GM18873 (cell line): ENCODE measurements around the gene KDM4F.

Experiments
- ATAC-seq: cut with Tn5 transposase; IDR thresholded peaks from one replicate; pipeline ENCODE4 v1.9.1; 2021; ENCODE audit warnings: mild to moderate bottlenecking, moderate library complexity, moderate number of reproducible peaks; ENCODE audit not compliant: unreplicated experiment, low FRiP score

Gene KDM4F

GRCh38 chr11:95088946-95089619 is 39.9 kb downstream of the KDM4F start:
- ATAC-seq: peak; percentile 43

- peak; percentile 79 for ATAC-seq
Observed at GRCh38 chr11:95089620-95090542, 40.7 kb downstream of the KDM4F start, which contains the start of gene ENDOD1. ENDOD1 (plus strand) TSS chr11:95089846; CDS start chr11:95089928, 82 bp downstream.

- ATAC-seq: no peak
Observed at GRCh38 chr11:95091663-95092180, 42.5 kb downstream of the KDM4F start.

GRCh38 chr11:95092549-95093324 is 43.5 kb downstream of the KDM4F start:
- ATAC-seq: no peak

GRCh38 chr11:95093548-95093947 is 44.3 kb downstream of the KDM4F start:
- no peak for ATAC-seq

GRCh38 chr11:95095858-95096587 is 46.8 kb downstream of the KDM4F start:
- ATAC-seq: peak; percentile 88

GRCh38 chr11:95097209-95097608 is 48.0 kb downstream of the KDM4F start:
- ATAC-seq: no peak

GRCh38 chr11:95098826-95099225 is 49.6 kb downstream of the KDM4F start:
- ATAC-seq: no peak

GRCh38 chr11:95100191-95100648 is 51.0 kb downstream of the KDM4F start:
- no peak for ATAC-seq
